GM10248 (cell line): Measurements from ENCODE around the gene ARIH2.
A peak's percentile ranks its signal among the peaks of the same experiment; 100 is the strongest.

ENCODE experiments used
- CTCF ChIA-PET: fragments of 300-600 bp; sonication (Branson Sonifier 250); formaldehyde crosslinking; extraction: SDS; loops from one replicate; lab custom pipeline; 2021; ENCODE audit warnings: antibody characterized with exemption; lab: Yijun Ruan, JAX
- POLR2A ChIA-PET: fragments of 350-650 bp; sonication (Branson Sonifier 250); formaldehyde crosslinking; extraction: SDS; loops from one replicate; lab custom pipeline; 2020; ENCODE audit warnings: antibody characterized with exemption; lab: Yijun Ruan, JAX
- DNase-seq: peaks from one replicate; pipeline ENCODE4 v3.0.0; 2012; ENCODE audit errors: extremely low spot score
- CTCF ChIP-seq: IDR thresholded peaks from 2 replicates; pipeline ENCODE4 v1.5.1; 2012; ENCODE audit warnings: mild to moderate bottlenecking, low read depth; ENCODE audit errors: extremely low read depth, missing control alignments, control extremely low read depth

The ARIH2 gene

GRCh38 chr3:49012441-49013017, 93.9 kb downstream of the ARIH2 start:
- DNase-seq = no peak
- TF ChIP-seq CTCF = no peak
- ChIA-PET POLR2A (interaction anchor here (0.8 to 2.6 kb wide), 5 partner anchors 8 to 21 kb away, joined by 4 to 12 read pairs (median 7); partner anchors contain the start of genes IMPDH2 and NDUFAF3), CTCF (interaction anchor here (0.8 to 11.8 kb wide), 8 partner anchors 7 to 436 kb away, joined by 3 to 131 read pairs (median 4); partner anchors contain the start of genes DALRD3, NDUFAF3 and P4HTM)

GRCh38 chr3:49013113-49013737, 94.6 kb downstream of the ARIH2 start:
- ChIA-PET POLR2A (interaction anchor here (1.9 to 2.6 kb wide), 2 partner anchors 13 to 16 kb away, joined by 7 to 12 read pairs; partner anchors contain the start of gene IMPDH2), CTCF (interaction anchor here (0.8 to 11.8 kb wide), 10 partner anchors 8 to 436 kb away, joined by 3 to 131 read pairs (median 4); partner anchors contain the start of genes DALRD3, NDUFAF3 and P4HTM)
- DNase-seq = no peak
- TF ChIP-seq CTCF = no peak

- ChIA-PET POLR2A (interaction anchor here (1.0 to 2.6 kb wide), 3 partner anchors 15 to 24 kb away, joined by 3 to 12 read pairs (median 11); partner anchors contain the start of gene IMPDH2), CTCF (interaction anchor here (1.1 to 11.8 kb wide), 8 partner anchors 7 to 435 kb away, joined by 3 to 131 read pairs (median 4); partner anchors contain the start of genes DALRD3, NDUFAF3 and P4HTM)
- peak; percentile 71 for TF ChIP-seq CTCF
- DNase-seq = peak; percentile 52
Measured at GRCh38 chr3:49013738-49014660, 95.4 kb downstream of the ARIH2 start.

- no peak for TF ChIP-seq CTCF
- CTCF ChIA-PET = interaction anchor here (1.0 to 11.8 kb wide), 5 partner anchors 6 to 28 kb away, joined by 3 to 131 read pairs (median 7); partner anchors contain the start of genes DALRD3 and NDUFAF3
- POLR2A ChIA-PET = interaction anchor here (2.3 to 4.2 kb wide), 2 partner anchors 8 to 14 kb away, joined by 11 to 28 read pairs; partner anchors contain the start of genes IMPDH2 and WDR6
- no peak for DNase-seq
Measured at GRCh38 chr3:49015072-49015471, 96.4 kb downstream of the ARIH2 start.

GRCh38 chr3:49015765-49016164, 97.1 kb downstream of the ARIH2 start:
- DNase-seq = no peak
- TF ChIP-seq CTCF = no peak
- CTCF ChIA-PET = interaction anchor here (1.0 to 1.5 kb wide), 3 partner anchors 9 to 580 kb away, joined by 3 to 7 read pairs (median 3); no protein-coding TSS in a partner anchor
- POLR2A ChIA-PET = interaction anchor here (2.3 to 4.2 kb wide), 2 partner anchors 9 to 13 kb away, joined by 11 to 28 read pairs; partner anchors contain the start of genes IMPDH2 and WDR6
